ENCODE data around the gene PMFBP1.

- TF ChIP-seq BHLHE40 (IDR thresholded peaks at IDR 0.05; ENCODE audit: borderline replicate concordance), result no peak
- TF ChIP-seq HDGF (IDR thresholded peaks at IDR 0.05; ENCODE audit: borderline replicate concordance), result no peak
- no peak for TF ChIP-seq NFRKB (IDR thresholded peaks at IDR 0.05)
- TF ChIP-seq TARDBP (IDR thresholded peaks at IDR 0.05), result no peak
- no peak for TF ChIP-seq ARNT (IDR thresholded peaks at IDR 0.05)
- TF ChIP-seq SUZ12 (IDR thresholded peaks at IDR 0.05), result no peak
- TF ChIP-seq FOXK2 (IDR thresholded peaks at IDR 0.05), result no peak
- TF ChIP-seq LEF1 (IDR thresholded peaks at IDR 0.05; ENCODE audit: borderline replicate concordance), result no peak
- TF ChIP-seq SP1 (IDR thresholded peaks at IDR 0.05), result no peak
- no peak for TF ChIP-seq ZNF384 (IDR thresholded peaks at IDR 0.05)
Measured at GRCh38 chr16:72211110-72211509, 39.2 kb upstream of the PMFBP1 start.
